K562 (cell line): Measurements from ENCODE around the gene MMP24. TPM values are rescaled to one million over a fixed set of nuclear protein-coding genes. Genes with fewer than 3 reads are reported as not detected.

Source experiments
- ATAC-seq: fragments of 200-7000 bp; cut with Tn5 transposase; 3 replicates; pipeline ENCODE4 v1.9.1; 2020; ENCODE audit warnings: moderate library complexity
- BruUV-seq: library from RNA; stranded (reverse); fragments of 400-500 nt; replicated peaks from 2 replicates; lab custom pipeline; 2021; lab: Mats Ljungman, UMichigan
- CTCF ChIA-PET: fragments of 300-600 bp; formaldehyde crosslinking; extraction: SDS; loops from one replicate; lab custom pipeline; 2021; ENCODE audit warnings: low intra/inter-chr PET ratio; lab: Yijun Ruan, JAX
- POLR2A ChIA-PET: fragments of 300-600, 350-650 bp; sonication (Branson Sonifier 250); formaldehyde crosslinking; extraction: SDS; loops from one replicate; lab custom pipeline; 2021; ENCODE audit warnings: antibody characterized with exemption, inconsistent platforms; lab: Yijun Ruan, JAX
- DNase-seq, 4 experiments: peaks; one replicate each; pipeline versions ENCODE4 v3.0.0 to v3.0.0-alpha.2; 2011 to 2018; ENCODE audit warnings: low spot score in 3 of 4, mixed read lengths in 3 of 4; ENCODE audit errors: extremely low read depth in 1 of 4
- FAIRE-seq: peaks from 2 replicates; lab custom pipeline; 2011; peaks lifted over from hg19 to GRCh38; lab: Jason Lieb, UNC
- H2AFZ ChIP-seq: 2 replicates; pipeline ENCODE4 v1.6.0; 2011; ENCODE audit warnings: low read depth, low read length, control low read depth, inconsistent platforms
- H3K27ac ChIP-seq: fragments of 200-600 bp; 3 replicates; pipeline ENCODE4 v1.8.0; 2011; ENCODE audit warnings: low read depth, mild to moderate bottlenecking, control low read depth, inconsistent platforms, low read length, moderate library complexity, mixed read lengths; ENCODE audit errors: extremely low read depth
- H3K27me3 ChIP-seq, 2 experiments: fragments of 300-600 bp in 1 of 2; 2 replicates in 1 of 2; 3 replicates in 1 of 2; pipeline versions ENCODE4 v1.6.0 to v1.8.0; 2011; ENCODE audit warnings: inconsistent platforms in 2 of 2, low read length in 2 of 2, mild to moderate bottlenecking in 1 of 2, mixed read lengths in 1 of 2, moderate library complexity in 1 of 2; ENCODE audit not compliant: control insufficient read depth in 2 of 2, insufficient read depth in 2 of 2
- H3K36me3 ChIP-seq: fragments of 300-600 bp; 3 replicates; pipeline ENCODE4 v1.8.0; 2011; ENCODE audit warnings: mild to moderate bottlenecking, low read length, inconsistent platforms; ENCODE audit not compliant: control insufficient read depth, insufficient read depth
- H3K4me1 ChIP-seq, 2 experiments: fragments of 200-600 bp in 1 of 2; replicated peaks in 1 of 2; 2 replicates in 1 of 2; 3 replicates in 1 of 2; pipeline versions ENCODE4 v1.5.1 to v1.8.0; 2011; ENCODE audit warnings: inconsistent platforms in 2 of 2, low read length in 2 of 2, mild to moderate bottlenecking in 1 of 2, mixed read lengths in 1 of 2, moderate library complexity in 1 of 2; ENCODE audit not compliant: control insufficient read depth in 2 of 2, insufficient read depth in 2 of 2
- H3K4me2 ChIP-seq: 2 replicates; pipeline ENCODE4 v1.6.1; 2011; ENCODE audit warnings: low read length, control low read depth, inconsistent platforms, mixed read lengths; ENCODE audit not compliant: insufficient read depth
- H3K4me3 ChIP-seq: fragments of 200-600 bp; sonication (generic), shearing (Covaris generic); 2 replicates; pipeline ENCODE4 v1.5.1; 2016; ENCODE audit warnings: control low read depth, inconsistent platforms
- H3K79me2 ChIP-seq: fragments of 200-600 bp; 3 replicates; pipeline ENCODE4 v1.8.0; 2011; ENCODE audit warnings: low read length, inconsistent platforms; ENCODE audit not compliant: control insufficient read depth, insufficient read depth
- H3K9ac ChIP-seq, 2 experiments: 2 replicates each; pipeline versions ENCODE4 v1.6.0 to v1.6.1; 2011; ENCODE audit warnings: low read depth in 2 of 2, low read length in 2 of 2, control low read depth in 1 of 2, inconsistent platforms in 1 of 2, mild to moderate bottlenecking in 1 of 2, mixed read lengths in 1 of 2; ENCODE audit not compliant: insufficient read depth in 1 of 2
- H3K9me1 ChIP-seq: one replicate; pipeline ENCODE4 v1.6.0; 2011; ENCODE audit warnings: inconsistent platforms, mild to moderate bottlenecking, low read length, moderate library complexity; ENCODE audit not compliant: control insufficient read depth, insufficient read depth
- H3K9me3 ChIP-seq: replicated peaks from 2 replicates; pipeline ENCODE4 v1.5.1; 2011; ENCODE audit warnings: low read depth, low read length, inconsistent platforms; ENCODE audit not compliant: control insufficient read depth, insufficient read depth
- H4K20me1 ChIP-seq: replicated peaks from 2 replicates; pipeline ENCODE4 v1.6.1; 2011; ENCODE audit warnings: low read length, inconsistent platforms, mixed read lengths; ENCODE audit not compliant: control insufficient read depth, insufficient read depth
- HOMEZ ChIP-seq: fragments of 250-450 bp; sonication (Bioruptor Pico); IDR thresholded peaks from 2 replicates; pipeline ENCODE4 v1.4.0; 2020; ENCODE audit warnings: mild to moderate bottlenecking, moderate library complexity
- SIN3A ChIP-seq, 2 experiments: fragments of 150-350 bp in 1 of 2; IDR thresholded peaks; 2 replicates each; pipeline ENCODE4 v1.6.1; 2011 to 2016; ENCODE audit warnings: borderline replicate concordance in 2 of 2, low read depth in 2 of 2, low read length in 2 of 2, mild to moderate bottlenecking in 2 of 2, moderate library complexity in 2 of 2; ENCODE audit not compliant: control insufficient read depth in 1 of 2
- TRIM28 ChIP-seq: fragments of 450-650 bp; IDR thresholded peaks from 2 replicates; pipeline ENCODE4 v1.6.1; 2017
- USF2 ChIP-seq: sonication (generic); formaldehyde crosslinking; IDR thresholded peaks from 2 replicates; pipeline ENCODE4 v1.5.0; 2020; ENCODE audit warnings: missing genetic modification reagents
- WGBS: fragments of 100-300 bp; shearing (Covaris generic); methylation state at CpG from one replicate; pipeline ENCODE4 v1.1.6; 2016; ENCODE audit warnings: low coverage, mixed read lengths; ENCODE audit not compliant: insufficient coverage; ENCODE audit errors: missing lambda C conversion rate; 5-methylcytosine and 5-hydroxymethylcytosine counted together
- in situ Hi-C: fragments of 300-500 bp; cut with MboI; formaldehyde crosslinking; loops from 4 replicates; pipeline ENCODE4 v1.15.0; 2018; ENCODE audit warnings: inconsistent platforms, mixed read lengths
- intact Hi-C: fragments of 100-400 bp; cut with micrococcal nuclease; formaldehyde crosslinking; loops from 2 replicates; pipeline ENCODE4 v1.14.2; 2022
- polyA plus RNA-seq, 8 experiments: library from polyadenylated mRNA; depleted of rRNA in 4 of 8; stranded (reverse) in 5 of 8; unstranded in 3 of 8; fragments of >200 nt; fragmentation: Nextera tagmentation in 2 of 8; fragmentation: Illumina TruSeq in 1 of 8; extraction: Ambion mirVana in 2 of 8; extraction: Trizol in 1 of 8; gene quantifications; 2 replicates each; pipeline versions ENCODE4 v1.2.1 to v1.2.3, GENCODE V29; 2011 to 2014; ENCODE audit warnings: inconsistent platforms in 1 of 8, missing spikeins in 1 of 8
- total RNA-seq, 7 experiments: library from RNA; depleted of rRNA in 6 of 7; stranded (reverse); fragments of >200 nt in 6 of 7; fragmentation: Illumina TruSeq in 2 of 7; extraction: Trizol in 2 of 7; gene quantifications; 2 replicates each; pipeline versions ENCODE4 v1.2.1 to v1.2.3, GENCODE V29; 2011 to 2021; ENCODE audit warnings: low replicate concordance in 1 of 7

The MMP24 gene
- total and polyA plus RNA-seq, 9 of the 15 experiments (the other 6 are each of a cell fraction or from before 2014, with no cell fraction given) = 0.03 to 0.07 (median 0.03) TPM; not detected in 6

DNA sequence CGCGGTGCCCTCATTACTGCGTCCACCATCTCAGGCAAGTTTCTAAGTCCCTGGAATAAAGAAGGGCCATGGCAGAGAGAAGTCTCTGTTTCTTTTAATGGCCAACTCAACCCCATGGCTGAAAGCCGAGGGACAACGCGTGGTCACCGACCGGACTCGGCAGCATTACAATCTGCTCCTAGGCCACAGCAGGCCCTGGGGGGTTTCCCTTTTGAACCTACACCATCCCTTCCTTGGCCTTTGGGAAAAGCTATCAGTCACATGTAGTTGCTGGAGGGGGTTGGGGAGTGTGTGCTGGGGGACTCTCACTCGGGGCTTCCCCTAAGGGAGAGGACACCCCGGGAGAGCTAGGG lies 76.9 kb downstream of the MMP24 start:
- FAIRE-seq (no peak), ATAC-seq (no peak), DNase-seq (no peak)
- Histone ChIP-seq H3K27ac (no peak overlapping the region), H2AFZ (no peak overlapping the region), H3K79me2 (no peaks in the 10 kb centered on the region), H3K9me1 (peaks cover 3% of the 10 kb centered on the region), H3K4me3 (no peak overlapping the region), H3K4me2 (no peak overlapping the region), H3K27me3 (no peaks in the 10 kb centered on the region), H4K20me1 (0 out of 2 replicates have a peak, but pooled peaks cover 4% of the 10 kb centered on the region), H3K36me3 (peaks cover 21% of the 10 kb centered on the region; the same call in 1 of the 3 replicates), H3K9ac (no peak overlapping the region), H3K4me1 (peaks cover 17 to 18% of the 10 kb centered on the region in 2 experiments; a peak in 4 of 5 replicates), H3K9me3 (no peaks in the 10 kb centered on the region)
- ChIA-PET POLR2A (interaction anchor here (0.7 to 1.8 kb wide), 2 partner anchors 10 to 533 kb away, joined by 4 to 6 read pairs; no protein-coding TSS in a partner anchor), CTCF (interaction anchor here (0.7 to 2.2 kb wide), 9 partner anchors 26 to 468 kb away, joined by 3 to 12 read pairs (median 3); no protein-coding TSS in a partner anchor)
- no peak for TF ChIP-seq TRIM28
- TF ChIP-seq SIN3A (IDR thresholded peaks at IDR 0.05; ENCODE audit: borderline replicate concordance in 2 of 2, control insufficient read depth in 1 of 2, low read depth in 2 of 2, low read length in 2 of 2) = no peak
- TF ChIP-seq USF2 (CRISPR knock-in tag) = no peak
- no peak for TF ChIP-seq HOMEZ
- WGBS = 49% methylated on average over 11 of the region's 11 CpGs
- in situ Hi-C loops (loop anchor here (25.0 kb wide), 1 partner anchor 134 kb away; the partner anchor contains the start of gene GDF5), intact Hi-C loops (no loop called here)
- TSS peak; percentile 45 for BruUV-seq
